NCI-H446 (cell line): Measurements from ENCODE around the gene FIBP.

Experiments used
- DNase-seq, 2 experiments: peaks; one replicate each; lab custom pipeline; 2025; lab: John Stamatoyannopoulos, UW

Gene FIBP

GRCh38 chr11:65888163-65888814, at the start of gene FIBP:
Gene FIBP (minus strand): TSS chr11:65888471. CDS start chr11:65888418, 53 bp downstream.
- peak; percentile 95 to 98 for DNase-seq

- no peak for DNase-seq
Measured at GRCh38 chr11:65937766-65938165, 49.5 kb upstream of the FIBP start.

GRCh38 chr11:65934014-65934413, 45.7 kb upstream of the FIBP start:
- peak in 1 of 2 experiments; percentile 23 for DNase-seq

- no peak for DNase-seq
Measured at GRCh38 chr11:65932558-65932919, 44.3 kb upstream of the FIBP start.

GRCh38 chr11:65931773-65932557, 43.7 kb upstream of the FIBP start:
- DNase-seq = no peak

- no peak for DNase-seq
Measured at GRCh38 chr11:65928667-65929066, 40.4 kb upstream of the FIBP start.

- no peak for DNase-seq
Measured at GRCh38 chr11:65927904-65928397, 39.7 kb upstream of the FIBP start.

- no peak for DNase-seq
Measured at GRCh38 chr11:65925397-65925796, 37.1 kb upstream of the FIBP start.

GRCh38 chr11:65922565-65922964, 34.3 kb upstream of the FIBP start:
- no peak for DNase-seq

GRCh38 chr11:65921876-65922275, 33.6 kb upstream of the FIBP start:
- no peak for DNase-seq

GRCh38 chr11:65921033-65921555, 32.8 kb upstream of the FIBP start:
- DNase-seq = no peak

- no peak for DNase-seq
Measured at GRCh38 chr11:65920372-65920802, 32.1 kb upstream of the FIBP start.

GRCh38 chr11:65919573-65920371, 31.5 kb upstream of the FIBP start:
- DNase-seq = no peak

GRCh38 chr11:65919141-65919572, 30.9 kb upstream of the FIBP start, which contains the start of gene DRAP1:
Gene DRAP1 (plus strand): TSS chr11:65919426. CDS start chr11:65919502, 76 bp downstream.
- peak; percentile 93 to 98 for DNase-seq

- DNase-seq = no peak
Measured at GRCh38 chr11:65918211-65919140, 30.2 kb upstream of the FIBP start, which contains the start of gene C11orf68. Gene C11orf68 (minus strand): TSS chr11:65919062. CDS start chr11:65919031, 31 bp downstream.

- no peak for DNase-seq
Measured at GRCh38 chr11:65917434-65918210, 29.4 kb upstream of the FIBP start.

- no peak for DNase-seq
Measured at GRCh38 chr11:65917077-65917433, 28.8 kb upstream of the FIBP start.

GRCh38 chr11:65916391-65916790, 28.1 kb upstream of the FIBP start:
- DNase-seq = no peak

GRCh38 chr11:65915821-65916251, 27.6 kb upstream of the FIBP start:
- DNase-seq = peak in 1 of 2 experiments; percentile 69
